ENCODE measurements around the gene ITIH2.

ITIH2 gene

DNA sequence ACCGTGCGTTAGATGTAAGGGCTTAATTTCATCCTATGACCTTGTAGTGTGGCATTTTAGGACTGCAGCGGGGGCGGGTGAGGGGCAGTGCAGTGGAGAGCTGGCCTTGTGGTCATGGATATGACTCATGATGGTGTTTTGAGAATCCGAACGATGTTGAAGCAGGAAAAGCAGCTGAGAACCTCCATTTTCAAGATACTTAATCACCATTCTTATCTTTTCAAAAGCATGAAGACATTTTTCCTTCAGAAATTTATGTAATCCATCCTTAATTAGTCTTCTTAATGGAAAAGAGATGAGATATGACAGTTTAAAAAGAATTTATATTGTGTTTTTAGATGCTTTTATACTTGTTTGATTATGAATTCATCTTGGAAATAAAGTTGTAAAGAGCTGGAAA lies 94.5 kb downstream of the ITIH2 start:
- no peak for DNase-seq (ENCODE audit: low read depth in 2 of 2)

All from stimulated activated CD4-positive, alpha-beta T cell treated with anti-CD3 and anti-CD28 coated beads, Interleukin-15, amount 100 ng/mL, for 48 hours (primary cell).